K562 (cell line): ENCODE data around the gene PWP2. TPM values are rescaled to one million over a fixed set of nuclear protein-coding genes. Genes with fewer than 3 reads are reported as not detected.

Source experiments
- ATAC-seq: fragments of 200-7000 bp; cut with Tn5 transposase; 3 replicates; pipeline ENCODE4 v1.9.1; 2020; ENCODE audit warnings: moderate library complexity
- BruUV-seq: library from RNA; stranded (reverse); fragments of 400-500 nt; replicated peaks from 2 replicates; lab custom pipeline; 2021; lab: Mats Ljungman, UMichigan
- CTCF ChIA-PET: fragments of 300-600 bp; formaldehyde crosslinking; extraction: SDS; loops from one replicate; lab custom pipeline; 2021; ENCODE audit warnings: low intra/inter-chr PET ratio; lab: Yijun Ruan, JAX
- POLR2A ChIA-PET: fragments of 300-600, 350-650 bp; sonication (Branson Sonifier 250); formaldehyde crosslinking; extraction: SDS; loops from one replicate; lab custom pipeline; 2021; ENCODE audit warnings: antibody characterized with exemption, inconsistent platforms; lab: Yijun Ruan, JAX
- DNase-seq, 4 experiments: peaks; one replicate each; pipeline versions ENCODE4 v3.0.0 to v3.0.0-alpha.2; 2011 to 2018; ENCODE audit warnings: low spot score in 3 of 4, mixed read lengths in 3 of 4; ENCODE audit errors: extremely low read depth in 1 of 4
- FAIRE-seq: peaks from 2 replicates; lab custom pipeline; 2011; peaks lifted over from hg19 to GRCh38; lab: Jason Lieb, UNC
- H2AFZ ChIP-seq: 2 replicates; pipeline ENCODE4 v1.6.0; 2011; ENCODE audit warnings: low read depth, low read length, control low read depth, inconsistent platforms
- H3K27ac ChIP-seq: fragments of 200-600 bp; 3 replicates; pipeline ENCODE4 v1.8.0; 2011; ENCODE audit warnings: low read depth, mild to moderate bottlenecking, control low read depth, inconsistent platforms, low read length, moderate library complexity, mixed read lengths; ENCODE audit errors: extremely low read depth
- H3K27me3 ChIP-seq, 2 experiments: fragments of 300-600 bp in 1 of 2; 2 replicates in 1 of 2; 3 replicates in 1 of 2; pipeline versions ENCODE4 v1.6.0 to v1.8.0; 2011; ENCODE audit warnings: inconsistent platforms in 2 of 2, low read length in 2 of 2, mild to moderate bottlenecking in 1 of 2, mixed read lengths in 1 of 2, moderate library complexity in 1 of 2; ENCODE audit not compliant: control insufficient read depth in 2 of 2, insufficient read depth in 2 of 2
- H3K36me3 ChIP-seq: fragments of 300-600 bp; 3 replicates; pipeline ENCODE4 v1.8.0; 2011; ENCODE audit warnings: mild to moderate bottlenecking, low read length, inconsistent platforms; ENCODE audit not compliant: control insufficient read depth, insufficient read depth
- H3K4me1 ChIP-seq, 2 experiments: fragments of 200-600 bp in 1 of 2; replicated peaks in 1 of 2; 2 replicates in 1 of 2; 3 replicates in 1 of 2; pipeline versions ENCODE4 v1.5.1 to v1.8.0; 2011; ENCODE audit warnings: inconsistent platforms in 2 of 2, low read length in 2 of 2, mild to moderate bottlenecking in 1 of 2, mixed read lengths in 1 of 2, moderate library complexity in 1 of 2; ENCODE audit not compliant: control insufficient read depth in 2 of 2, insufficient read depth in 2 of 2
- H3K4me2 ChIP-seq: 2 replicates; pipeline ENCODE4 v1.6.1; 2011; ENCODE audit warnings: low read length, control low read depth, inconsistent platforms, mixed read lengths; ENCODE audit not compliant: insufficient read depth
- H3K4me3 ChIP-seq: fragments of 200-600 bp; sonication (generic), shearing (Covaris generic); 2 replicates; pipeline ENCODE4 v1.5.1; 2016; ENCODE audit warnings: control low read depth, inconsistent platforms
- H3K79me2 ChIP-seq: fragments of 200-600 bp; 3 replicates; pipeline ENCODE4 v1.8.0; 2011; ENCODE audit warnings: low read length, inconsistent platforms; ENCODE audit not compliant: control insufficient read depth, insufficient read depth
- H3K9ac ChIP-seq, 2 experiments: 2 replicates each; pipeline versions ENCODE4 v1.6.0 to v1.6.1; 2011; ENCODE audit warnings: low read depth in 2 of 2, low read length in 2 of 2, control low read depth in 1 of 2, inconsistent platforms in 1 of 2, mild to moderate bottlenecking in 1 of 2, mixed read lengths in 1 of 2; ENCODE audit not compliant: insufficient read depth in 1 of 2
- H3K9me1 ChIP-seq: one replicate; pipeline ENCODE4 v1.6.0; 2011; ENCODE audit warnings: inconsistent platforms, mild to moderate bottlenecking, low read length, moderate library complexity; ENCODE audit not compliant: control insufficient read depth, insufficient read depth
- H3K9me3 ChIP-seq: replicated peaks from 2 replicates; pipeline ENCODE4 v1.5.1; 2011; ENCODE audit warnings: low read depth, low read length, inconsistent platforms; ENCODE audit not compliant: control insufficient read depth, insufficient read depth
- H4K20me1 ChIP-seq: replicated peaks from 2 replicates; pipeline ENCODE4 v1.6.1; 2011; ENCODE audit warnings: low read length, inconsistent platforms, mixed read lengths; ENCODE audit not compliant: control insufficient read depth, insufficient read depth
- CCNT2 ChIP-seq: IDR thresholded peaks from 2 replicates; pipeline ENCODE4 v1.6.1; 2011; ENCODE audit warnings: borderline replicate concordance, low read depth, mild to moderate bottlenecking, moderate library complexity, mixed read lengths, low read length; ENCODE audit not compliant: insufficient read length; ENCODE audit errors: extremely low read depth
- HMG20A ChIP-seq: fragments of 450-650 bp; formaldehyde crosslinking; conservative IDR thresholded peaks from 2 replicates; pipeline ENCODE4 v1.4.0; 2020; ENCODE audit warnings: mild to moderate bottlenecking, mixed read lengths
- SMARCE1 ChIP-seq: fragments of 450-650 bp; IDR thresholded peaks from 2 replicates; pipeline ENCODE4 v1.7.1; 2016; ENCODE audit warnings: mild to moderate bottlenecking
- ZNF79 ChIP-seq: fragments of 250-450 bp; sonication (Bioruptor Pico); IDR thresholded peaks from 2 replicates; pipeline ENCODE4 v1.4.0; 2020; ENCODE audit warnings: low read depth, mild to moderate bottlenecking, moderate library complexity
- WGBS: fragments of 100-300 bp; shearing (Covaris generic); methylation state at CpG from one replicate; pipeline ENCODE4 v1.1.6; 2016; ENCODE audit warnings: low coverage, mixed read lengths; ENCODE audit not compliant: insufficient coverage; ENCODE audit errors: missing lambda C conversion rate; 5-methylcytosine and 5-hydroxymethylcytosine counted together
- in situ Hi-C: fragments of 300-500 bp; cut with MboI; formaldehyde crosslinking; loops from 4 replicates; pipeline ENCODE4 v1.15.0; 2018; ENCODE audit warnings: inconsistent platforms, mixed read lengths
- intact Hi-C: fragments of 100-400 bp; cut with micrococcal nuclease; formaldehyde crosslinking; loops from 2 replicates; pipeline ENCODE4 v1.14.2; 2022
- polyA plus RNA-seq, 8 experiments: library from polyadenylated mRNA; depleted of rRNA in 4 of 8; stranded (reverse) in 5 of 8; unstranded in 3 of 8; fragments of >200 nt; fragmentation: Nextera tagmentation in 2 of 8; fragmentation: Illumina TruSeq in 1 of 8; extraction: Ambion mirVana in 2 of 8; extraction: Trizol in 1 of 8; gene quantifications; 2 replicates each; pipeline versions ENCODE4 v1.2.1 to v1.2.3, GENCODE V29; 2011 to 2014; ENCODE audit warnings: inconsistent platforms in 1 of 8, missing spikeins in 1 of 8
- total RNA-seq, 7 experiments: library from RNA; depleted of rRNA in 6 of 7; stranded (reverse); fragments of >200 nt in 6 of 7; fragmentation: Illumina TruSeq in 2 of 7; extraction: Trizol in 2 of 7; gene quantifications; 2 replicates each; pipeline versions ENCODE4 v1.2.1 to v1.2.3, GENCODE V29; 2011 to 2021; ENCODE audit warnings: low replicate concordance in 1 of 7
- TF ChIP-seq, protein P1 (sequence below): fragments of 450-650 bp; IDR thresholded peaks from 2 replicates; pipeline ENCODE4 v1.6.1; 2016; ENCODE audit warnings: borderline replicate concordance
- TF ChIP-seq, protein P2 (sequence below): fragments of 250-450 bp; sonication (Bioruptor Pico); IDR thresholded peaks from 2 replicates; pipeline ENCODE4 v1.8.0; 2021; ENCODE audit warnings: borderline replicate concordance, mild to moderate bottlenecking, moderate library complexity; ENCODE audit not compliant: poor library complexity, severe bottlenecking
- TF ChIP-seq, protein P3 (sequence below): fragments of 150-350 bp; IDR thresholded peaks from 2 replicates; pipeline ENCODE4 v1.6.1; 2014; ENCODE audit warnings: low read depth, mild to moderate bottlenecking, low read length, borderline replicate concordance

PWP2 gene
- total and polyA plus RNA-seq, 9 of the 15 experiments (the other 6 are each of a cell fraction or from before 2014, with no cell fraction given), result 0.72 to 57.6 (median 31.1) TPM

DNA sequence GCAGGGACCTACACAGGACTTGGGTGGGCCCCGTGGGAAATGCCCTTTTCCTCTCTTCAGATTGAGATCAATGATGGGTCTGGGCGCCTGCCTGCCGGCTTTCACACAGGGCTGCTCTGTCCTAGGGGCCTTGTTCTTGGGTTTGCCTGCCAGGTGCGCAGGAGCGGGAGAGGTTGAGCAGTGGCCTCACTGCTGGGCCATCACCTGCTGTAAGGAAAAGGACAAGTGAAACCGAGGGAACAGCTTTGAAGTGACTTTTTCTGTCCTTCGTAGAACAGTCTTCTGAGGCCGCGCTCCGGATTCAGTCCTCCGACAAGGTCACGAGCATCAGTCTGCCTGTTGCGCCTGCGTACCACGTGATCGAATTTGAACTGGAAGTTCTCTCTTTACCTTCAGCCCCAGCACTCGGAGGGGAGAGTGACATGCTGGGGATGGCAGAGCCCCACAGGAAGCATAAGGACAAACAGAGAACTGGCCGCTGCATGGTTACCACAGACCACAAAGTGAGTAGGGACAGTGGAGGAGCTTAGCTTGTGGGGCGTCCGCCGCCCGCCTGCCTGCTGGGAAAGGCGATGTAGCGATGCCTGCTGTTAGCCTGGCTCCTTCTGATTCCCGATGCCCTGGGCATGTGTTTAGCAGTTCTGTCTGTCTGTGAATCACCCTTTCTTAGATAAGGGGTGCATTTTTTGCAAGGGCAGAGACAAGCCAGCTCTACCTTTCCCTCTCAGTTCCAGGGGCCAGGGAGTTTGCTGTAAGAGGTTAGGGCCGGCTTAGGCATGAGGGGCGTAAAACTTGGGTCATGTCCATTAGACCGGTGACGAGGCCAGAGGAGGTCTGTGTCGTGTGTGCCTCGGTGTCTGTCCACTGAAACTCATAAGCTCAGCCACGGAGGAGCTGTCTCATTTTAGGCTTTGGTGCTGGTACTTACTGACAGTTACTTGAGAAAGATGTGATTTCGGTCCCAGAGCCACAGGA, 19.5 kb upstream of the PWP2 start:
- H3K79me2 ChIP-seq, result no peaks in the 10 kb centered on the region
- H3K27me3 ChIP-seq, result no peaks in the 10 kb centered on the region
- no peak overlapping the region for H2AFZ ChIP-seq
- no peak overlapping the region for H3K4me3 ChIP-seq
- 93% methylated on average over 33 of the region's 33 CpGs for WGBS
- no peak for FAIRE-seq
- POLR2A ChIA-PET, result interaction anchor here (1.8 kb wide), 1 partner anchor 9 kb away, joined by 11 read pairs; no protein-coding TSS in a partner anchor
- DNase-seq, result no peak
- no peak for ATAC-seq
- no peak overlapping the region for H3K27ac ChIP-seq
- no peak overlapping the region for H3K4me2 ChIP-seq
- H3K9ac ChIP-seq, result peak overlapping the region in 1 of 2 experiments; percentile 27; a peak in 1 of 4 replicates
- TF ChIP-seq, protein P1, sequence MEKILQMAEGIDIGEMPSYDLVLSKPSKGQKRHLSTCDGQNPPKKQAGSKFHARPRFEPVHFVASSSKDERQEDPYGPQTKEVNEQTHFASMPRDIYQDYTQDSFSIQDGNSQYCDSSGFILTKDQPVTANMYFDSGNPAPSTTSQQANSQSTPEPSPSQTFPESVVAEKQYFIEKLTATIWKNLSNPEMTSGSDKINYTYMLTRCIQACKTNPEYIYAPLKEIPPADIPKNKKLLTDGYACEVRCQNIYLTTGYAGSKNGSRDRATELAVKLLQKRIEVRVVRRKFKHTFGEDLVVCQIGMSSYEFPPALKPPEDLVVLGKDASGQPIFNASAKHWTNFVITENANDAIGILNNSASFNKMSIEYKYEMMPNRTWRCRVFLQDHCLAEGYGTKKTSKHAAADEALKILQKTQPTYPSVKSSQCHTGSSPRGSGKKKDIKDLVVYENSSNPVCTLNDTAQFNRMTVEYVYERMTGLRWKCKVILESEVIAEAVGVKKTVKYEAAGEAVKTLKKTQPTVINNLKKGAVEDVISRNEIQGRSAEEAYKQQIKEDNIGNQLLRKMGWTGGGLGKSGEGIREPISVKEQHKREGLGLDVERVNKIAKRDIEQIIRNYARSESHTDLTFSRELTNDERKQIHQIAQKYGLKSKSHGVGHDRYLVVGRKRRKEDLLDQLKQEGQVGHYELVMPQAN, result no peak
- TF ChIP-seq SMARCE1 (no peak), ZNF79 (CRISPR knock-in tag) (no peak), HMG20A (CRISPR knock-in tag) (no peak), CCNT2 (no peak)
- TF ChIP-seq, protein P2, sequence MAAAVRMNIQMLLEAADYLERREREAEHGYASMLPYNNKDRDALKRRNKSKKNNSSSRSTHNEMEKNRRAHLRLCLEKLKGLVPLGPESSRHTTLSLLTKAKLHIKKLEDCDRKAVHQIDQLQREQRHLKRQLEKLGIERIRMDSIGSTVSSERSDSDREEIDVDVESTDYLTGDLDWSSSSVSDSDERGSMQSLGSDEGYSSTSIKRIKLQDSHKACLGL (CRISPR knock-in tag), result no peak
- TF ChIP-seq, protein P3, sequence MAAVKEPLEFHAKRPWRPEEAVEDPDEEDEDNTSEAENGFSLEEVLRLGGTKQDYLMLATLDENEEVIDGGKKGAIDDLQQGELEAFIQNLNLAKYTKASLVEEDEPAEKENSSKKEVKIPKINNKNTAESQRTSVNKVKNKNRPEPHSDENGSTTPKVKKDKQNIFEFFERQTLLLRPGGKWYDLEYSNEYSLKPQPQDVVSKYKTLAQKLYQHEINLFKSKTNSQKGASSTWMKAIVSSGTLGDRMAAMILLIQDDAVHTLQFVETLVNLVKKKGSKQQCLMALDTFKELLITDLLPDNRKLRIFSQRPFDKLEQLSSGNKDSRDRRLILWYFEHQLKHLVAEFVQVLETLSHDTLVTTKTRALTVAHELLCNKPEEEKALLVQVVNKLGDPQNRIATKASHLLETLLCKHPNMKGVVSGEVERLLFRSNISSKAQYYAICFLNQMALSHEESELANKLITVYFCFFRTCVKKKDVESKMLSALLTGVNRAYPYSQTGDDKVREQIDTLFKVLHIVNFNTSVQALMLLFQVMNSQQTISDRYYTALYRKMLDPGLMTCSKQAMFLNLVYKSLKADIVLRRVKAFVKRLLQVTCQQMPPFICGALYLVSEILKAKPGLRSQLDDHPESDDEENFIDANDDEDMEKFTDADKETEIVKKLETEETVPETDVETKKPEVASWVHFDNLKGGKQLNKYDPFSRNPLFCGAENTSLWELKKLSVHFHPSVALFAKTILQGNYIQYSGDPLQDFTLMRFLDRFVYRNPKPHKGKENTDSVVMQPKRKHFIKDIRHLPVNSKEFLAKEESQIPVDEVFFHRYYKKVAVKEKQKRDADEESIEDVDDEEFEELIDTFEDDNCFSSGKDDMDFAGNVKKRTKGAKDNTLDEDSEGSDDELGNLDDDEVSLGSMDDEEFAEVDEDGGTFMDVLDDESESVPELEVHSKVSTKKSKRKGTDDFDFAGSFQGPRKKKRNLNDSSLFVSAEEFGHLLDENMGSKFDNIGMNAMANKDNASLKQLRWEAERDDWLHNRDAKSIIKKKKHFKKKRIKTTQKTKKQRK, result no peak
- H4K20me1 ChIP-seq, result no peaks in the 10 kb centered on the region
- peaks cover 89% of the 10 kb centered on the region for H3K36me3 ChIP-seq
- in situ Hi-C loops (no loop called here), intact Hi-C loops (no loop called here)
- peaks cover under 1 to 4% of the 10 kb centered on the region in 2 experiments; a peak in 2 of 5 replicates for H3K4me1 ChIP-seq
- no TSS peak for BruUV-seq
- CTCF ChIA-PET, result no interaction called here
- H3K9me3 ChIP-seq, result no peaks in the 10 kb centered on the region
- no peaks in the 10 kb centered on the region for H3K9me1 ChIP-seq
